Activated CD4-positive, alpha-beta T cell treated with anti-CD3 and anti-CD28 coated beads, Interleukin-2, Interleukin-6, amounts not matched to agents 100 ng/mL and 50 ng/mL, durations not matched to agents 16 hours and 8 hours (primary cell): Measurements from ENCODE around the gene POLA1.

Source experiments
- DNase-seq: peaks from one replicate; pipeline ENCODE4 v3.0.0-alpha.2; 2020

Gene POLA1

GRCh38 chrX:25012433-25012735 lies 318.7 kb downstream of the POLA1 start:
- DNase-seq, result no peak

- DNase-seq, result no peak
Observed at GRCh38 chrX:25012793-25013631, 319.3 kb downstream of the POLA1 start.

- DNase-seq, result peak; percentile 14
Observed at GRCh38 chrX:25013632-25014365, 320.1 kb downstream of the POLA1 start.

- DNase-seq, result no peak
Observed at GRCh38 chrX:25014366-25014838, 320.7 kb downstream of the POLA1 start.

GRCh38 chrX:25015486-25016360 lies 322.0 kb downstream of the POLA1 start, which contains the start of gene ARX:
Gene ARX (minus strand): TSS chrX:25015965. CDS start chrX:25015737, 228 bp downstream.
- DNase-seq, result peak; percentile 53

GRCh38 chrX:25016361-25016671 lies 322.6 kb downstream of the POLA1 start:
- no peak for DNase-seq

- DNase-seq, result no peak
Observed at GRCh38 chrX:25016938-25017598, 323.4 kb downstream of the POLA1 start.

GRCh38 chrX:25017667-25018247 lies 324.0 kb downstream of the POLA1 start:
- DNase-seq, result no peak

GRCh38 chrX:25018682-25019081 lies 325.0 kb downstream of the POLA1 start:
- no peak for DNase-seq

- DNase-seq, result no peak
Observed at GRCh38 chrX:25019707-25020390, 326.1 kb downstream of the POLA1 start.

GRCh38 chrX:25020391-25020904 lies 326.7 kb downstream of the POLA1 start:
- DNase-seq, result no peak

- peak; percentile 49 for DNase-seq
Observed at GRCh38 chrX:25020905-25021449, 327.3 kb downstream of the POLA1 start.

- DNase-seq, result no peak
Observed at GRCh38 chrX:25022499-25023325, 329.0 kb downstream of the POLA1 start.

- no peak for DNase-seq
Observed at GRCh38 chrX:25023908-25024307, 330.2 kb downstream of the POLA1 start.

- no peak for DNase-seq
Observed at GRCh38 chrX:25025615-25026014, 331.9 kb downstream of the POLA1 start.

- no peak for DNase-seq
Observed at GRCh38 chrX:25026576-25026975, 332.9 kb downstream of the POLA1 start.

- DNase-seq, result no peak
Observed at GRCh38 chrX:25028726-25029125, 335.0 kb downstream of the POLA1 start.

- no peak for DNase-seq
Observed at GRCh38 chrX:25029288-25029825, 335.6 kb downstream of the POLA1 start.

- no peak for DNase-seq
Observed at GRCh38 chrX:25034889-25035288, 341.2 kb downstream of the POLA1 start.

GRCh38 chrX:25039036-25039435 lies 345.3 kb downstream of the POLA1 start:
- DNase-seq, result no peak
